HG02571 (cell line): ENCODE data around the gene ERN1.
"Not testable (repeated sequence)": the region's sequence is repeated elsewhere in the genome, so short reads cannot be mapped to it uniquely, and the experiment has no call there.

Experiments used
- ATAC-seq: cut with Tn5 transposase; IDR thresholded peaks from one replicate; pipeline ENCODE4 v1.9.1; 2021; ENCODE audit warnings: mild to moderate bottlenecking, moderate library complexity; ENCODE audit not compliant: unreplicated experiment

ERN1 gene

DNA sequence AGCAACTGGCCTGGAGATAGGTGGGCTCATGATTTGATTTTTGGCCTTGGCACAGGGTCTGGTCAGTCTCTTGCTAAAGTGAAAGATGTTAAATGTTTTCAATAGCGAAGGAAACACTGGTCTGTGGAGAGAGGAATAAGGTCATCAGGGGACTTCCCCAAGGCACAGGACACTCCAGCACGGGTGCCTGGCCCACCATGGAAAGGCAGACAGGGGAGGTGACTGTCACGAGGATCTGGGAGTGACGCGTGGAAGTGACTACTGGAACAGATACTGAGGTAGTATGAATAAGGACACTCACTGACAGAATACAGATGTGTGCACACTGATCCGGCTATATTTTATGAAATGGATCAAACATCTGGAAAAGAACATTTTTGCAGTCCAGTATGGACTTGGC lies 92.8 kb downstream of the ERN1 start:
- no peak for ATAC-seq

- ATAC-seq = no peak
Observed at GRCh38 chr17:64036198-64036922, 93.6 kb downstream of the ERN1 start.

DNA sequence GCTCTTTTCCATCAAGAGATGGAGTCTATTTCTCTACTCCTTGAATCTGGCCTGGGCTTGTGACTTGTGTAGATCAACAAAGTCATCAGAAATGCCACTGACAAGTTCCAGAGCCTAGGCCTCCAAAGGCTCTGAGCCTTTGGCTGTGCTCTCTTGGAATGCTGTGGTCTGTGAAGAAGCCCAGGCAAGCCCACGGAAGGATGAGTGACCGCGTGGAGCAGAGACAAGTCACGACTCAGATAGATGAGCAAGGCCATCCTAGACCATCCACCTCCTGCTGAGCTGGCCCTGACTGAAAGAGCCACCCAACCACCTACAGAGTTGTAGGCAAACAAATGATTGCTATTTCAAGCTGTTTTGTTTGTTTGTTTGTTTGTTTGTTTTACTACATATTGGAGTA lies 97.9 kb downstream of the ERN1 start:
- ATAC-seq = no peak

DNA sequence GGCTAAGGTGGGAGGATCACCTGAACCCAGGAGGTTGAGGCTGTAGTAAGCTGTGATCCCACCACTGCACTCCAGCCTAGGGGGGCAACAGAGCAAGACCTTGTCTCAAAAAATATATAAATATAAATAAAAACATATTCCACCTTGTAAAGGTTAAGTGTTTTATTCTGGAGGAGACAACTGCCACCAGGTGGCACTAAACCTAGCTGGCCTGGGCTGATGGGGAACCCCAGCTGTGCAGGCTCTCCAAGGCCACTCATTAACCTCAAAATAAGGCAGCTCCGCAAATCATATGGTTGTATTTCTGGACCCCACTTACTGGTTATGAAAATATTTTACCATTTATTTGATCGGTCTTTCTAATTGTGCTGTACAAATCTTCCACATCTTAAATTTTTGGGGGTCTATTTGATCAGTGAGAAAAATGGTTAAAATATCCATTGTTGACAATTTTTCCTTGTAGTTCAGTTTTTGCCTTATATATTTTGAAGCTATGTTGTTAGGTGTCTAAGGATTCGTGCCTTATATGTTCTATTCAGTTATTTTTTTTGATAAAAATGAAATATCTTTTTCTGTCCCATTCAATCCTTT lies 101.0 kb downstream of the ERN1 start:
- ATAC-seq = no peak

DNA sequence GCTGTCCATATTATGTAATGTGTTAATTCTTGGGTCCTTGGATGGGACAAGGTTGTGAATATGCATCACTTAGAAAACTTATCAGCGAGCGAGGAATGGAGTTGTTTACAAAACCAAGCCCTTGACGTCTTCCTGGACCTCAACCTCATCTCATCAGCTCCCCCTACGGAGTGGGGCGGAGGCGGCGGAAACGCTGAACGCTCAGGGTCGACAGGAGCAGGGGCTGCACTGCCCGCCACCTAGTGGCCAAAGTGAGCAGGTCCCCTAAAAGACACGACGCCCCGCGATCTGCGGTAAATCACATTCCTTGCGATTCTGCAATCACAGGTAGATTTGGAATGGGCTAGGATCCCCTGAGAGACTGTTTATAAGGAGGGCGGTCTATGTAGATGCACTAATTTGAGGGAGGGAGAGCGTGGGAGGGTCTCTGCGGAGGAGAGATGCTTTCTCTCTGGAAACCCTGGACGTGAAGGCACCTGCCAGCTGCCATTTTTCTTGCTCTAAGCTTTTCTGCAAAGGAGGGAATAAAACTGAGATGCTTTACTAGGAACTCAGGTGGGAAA lies 104.1 kb downstream of the ERN1 start:
- no peak for ATAC-seq

GRCh38 chr17:64024781-64025731 lies 104.9 kb downstream of the ERN1 start:
- no peak for ATAC-seq

DNA sequence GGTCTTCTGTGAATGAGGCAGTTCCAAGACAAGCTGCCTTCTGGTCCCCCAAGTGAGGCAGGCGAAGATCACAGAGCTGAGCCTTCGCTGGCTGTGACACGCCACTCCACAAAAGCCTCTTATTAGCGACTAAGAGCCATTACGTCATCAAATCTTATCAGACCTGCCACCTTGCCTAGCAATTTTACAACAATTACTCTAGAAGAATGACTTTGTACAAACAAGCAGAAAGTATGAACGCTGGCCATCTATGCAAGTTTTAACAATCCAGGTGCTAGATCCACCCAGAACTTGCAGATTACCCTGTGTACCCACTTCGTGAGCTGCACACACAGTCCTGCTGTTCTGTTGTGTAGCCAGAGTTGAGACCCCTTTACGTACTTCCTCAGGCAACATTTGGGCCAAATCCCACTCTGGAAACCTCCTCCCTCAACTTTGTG lies 105.7 kb downstream of the ERN1 start:
- no peak for ATAC-seq

GRCh38 chr17:64022611-64023063 lies 107.3 kb downstream of the ERN1 start:
- ATAC-seq = no peak

- peak; percentile 53 for ATAC-seq
Observed at GRCh38 chr17:64020056-64020766, 109.7 kb downstream of the ERN1 start, which contains the start of gene ICAM2. Gene ICAM2 (minus strand): TSS chr17:64020633. CDS start chr17:64006691, 13,942 bp downstream.

GRCh38 chr17:64019551-64019961 lies 110.4 kb downstream of the ERN1 start:
- ATAC-seq = not testable (repeated sequence)

- ATAC-seq = no peak
Observed at GRCh38 chr17:64017381-64017980, 112.5 kb downstream of the ERN1 start.

DNA sequence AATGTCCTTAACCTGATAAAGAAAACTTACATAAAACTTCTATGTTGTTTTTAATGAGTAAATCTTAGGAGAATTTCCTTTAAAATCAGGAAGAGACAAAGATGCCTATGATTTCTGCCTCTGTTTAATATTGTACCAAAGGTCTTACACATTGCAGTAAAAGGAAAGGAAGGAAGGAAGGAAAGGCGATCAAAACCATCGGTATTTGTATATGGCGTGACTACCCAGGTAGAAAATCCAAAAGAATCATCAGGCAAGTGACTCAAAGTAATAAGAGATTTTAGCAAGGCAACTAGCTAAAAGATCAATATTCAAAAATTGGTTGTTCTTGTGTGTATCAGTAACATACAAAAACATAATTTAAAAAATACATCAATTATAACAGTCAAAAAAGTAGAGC lies 113.0 kb downstream of the ERN1 start:
- ATAC-seq = no peak

- ATAC-seq = no peak
Observed at GRCh38 chr17:64016231-64016784, 113.6 kb downstream of the ERN1 start.

GRCh38 chr17:64015447-64015846 lies 114.5 kb downstream of the ERN1 start:
- ATAC-seq = no peak

DNA sequence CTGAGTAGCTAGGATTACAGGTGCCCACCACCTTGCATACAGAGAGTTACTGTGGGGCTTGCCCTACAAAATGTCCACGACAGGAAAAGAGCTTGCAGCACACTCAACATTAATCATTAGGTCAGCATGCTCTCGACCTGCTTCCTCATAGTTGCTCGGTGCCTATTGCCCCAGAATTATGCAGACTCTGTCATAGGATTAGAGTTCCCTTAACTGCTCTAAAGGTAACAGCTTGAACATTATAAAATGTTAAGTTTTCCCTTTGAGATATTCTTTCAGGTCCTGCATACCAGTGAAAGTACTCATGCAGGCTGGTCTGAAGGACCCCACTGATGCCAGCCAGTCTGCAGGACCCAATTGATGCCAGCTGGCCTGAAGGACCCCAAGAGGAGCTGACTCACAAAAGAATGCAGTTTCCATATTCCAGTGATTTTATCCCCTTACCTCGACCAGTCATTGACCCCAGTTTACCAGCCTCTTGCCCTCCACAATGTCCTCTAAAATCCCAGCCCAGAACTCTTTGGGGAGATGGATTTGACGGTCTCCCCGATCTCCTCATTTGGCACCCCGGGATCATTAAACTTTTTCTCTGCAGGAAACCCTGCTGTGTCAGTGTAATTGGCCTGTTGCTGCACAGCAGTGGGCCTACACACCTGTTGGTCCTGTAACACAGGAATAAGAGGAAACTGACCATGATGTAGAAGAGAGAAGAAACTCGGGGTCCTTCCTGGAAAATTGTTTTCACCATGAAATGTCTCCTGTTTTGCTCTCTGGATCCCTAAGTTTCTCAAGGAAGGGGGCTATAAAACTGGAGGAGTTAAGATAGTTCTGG lies 120.2 kb downstream of the ERN1 start:
- no peak for ATAC-seq

DNA sequence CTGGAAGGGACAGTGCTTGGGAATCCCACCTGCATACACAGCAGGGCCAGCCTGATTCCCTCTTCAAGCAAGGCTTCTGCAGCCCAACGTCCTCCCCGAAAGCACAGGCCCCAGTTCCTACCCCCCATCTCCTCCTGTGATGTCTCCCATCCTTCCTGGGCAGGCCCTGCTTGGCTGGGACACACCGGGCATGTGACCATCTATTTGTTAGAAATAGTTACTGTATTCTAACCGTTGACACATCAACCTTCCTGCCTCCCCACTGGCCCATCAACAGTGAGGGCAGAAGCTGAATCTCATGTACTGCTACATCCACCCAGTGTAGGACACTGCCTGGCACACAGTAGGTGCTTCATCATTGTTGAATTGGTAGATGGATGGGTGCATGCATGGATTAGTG lies 121.1 kb downstream of the ERN1 start:
- ATAC-seq = no peak

DNA sequence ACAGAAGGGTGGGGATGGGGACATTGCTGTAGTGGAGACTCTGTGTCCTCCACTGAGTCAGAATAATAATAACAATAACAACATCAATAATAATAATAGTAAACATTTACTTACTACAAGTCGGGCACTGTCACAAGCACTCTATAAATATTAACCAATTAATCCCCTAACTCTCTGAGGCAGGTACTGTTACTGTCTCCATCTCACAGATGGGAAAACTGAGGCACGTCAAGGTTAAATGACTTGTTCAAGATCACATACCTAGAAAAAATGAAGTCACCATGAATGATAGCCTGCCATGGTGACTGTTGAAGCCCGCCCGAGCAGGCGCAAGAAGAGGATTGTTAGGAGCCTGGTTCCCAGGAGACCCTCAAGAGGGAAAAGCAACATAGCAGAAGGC lies 121.6 kb downstream of the ERN1 start:
- no peak for ATAC-seq

DNA sequence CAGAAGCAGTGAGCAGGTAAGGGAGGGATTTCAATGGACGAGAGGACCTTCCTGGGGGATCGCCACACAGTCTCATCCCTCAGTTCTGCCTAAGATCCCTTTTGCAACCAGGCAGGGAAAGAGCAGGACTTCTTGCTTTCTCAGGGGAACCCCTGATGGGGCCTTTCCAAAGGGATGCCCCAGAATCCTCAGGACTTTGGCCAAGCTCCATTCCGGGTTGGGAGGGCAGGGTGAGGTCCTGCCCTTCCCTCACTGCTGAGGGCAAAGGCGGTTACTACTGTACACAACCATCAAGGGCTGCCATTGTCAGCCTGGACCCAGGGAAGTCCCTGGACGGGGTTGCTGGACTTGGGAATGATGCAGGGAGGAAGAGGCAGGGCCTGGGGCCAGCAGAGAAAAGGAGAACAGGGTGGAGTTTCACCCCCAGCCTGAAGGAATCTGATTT lies 122.1 kb downstream of the ERN1 start:
- ATAC-seq = no peak
